Measurements from ENCODE around the gene SPATA7. TPM values are rescaled to one million over a fixed set of nuclear protein-coding genes. Genes with fewer than 3 reads are reported as not detected.
A peak's percentile ranks its signal among the peaks of the same experiment; 100 is the strongest.

Gene SPATA7
- total RNA-seq, 1 experiment from 2014 or later, result 3.4 TPM

- no peak for DNase-seq (ENCODE audit: low read depth)
Measured at GRCh38 chr14:88417594-88417993, 32.1 kb downstream of the SPATA7 start.

GRCh38 chr14:88420187-88420586 is 34.7 kb downstream of the SPATA7 start:
- DNase-seq (ENCODE audit: low read depth), result no peak

- DNase-seq (ENCODE audit: low read depth), result no peak
Measured at GRCh38 chr14:88421286-88421685, 35.8 kb downstream of the SPATA7 start.

GRCh38 chr14:88422047-88422446 is 36.6 kb downstream of the SPATA7 start:
- no peak for DNase-seq (ENCODE audit: low read depth)

GRCh38 chr14:88422919-88423650 is 37.6 kb downstream of the SPATA7 start:
- DNase-seq (ENCODE audit: low read depth), result peak; percentile 45

GRCh38 chr14:88424573-88424972 is 39.1 kb downstream of the SPATA7 start:
- no peak for DNase-seq (ENCODE audit: low read depth)

- DNase-seq (ENCODE audit: low read depth), result no peak
Measured at GRCh38 chr14:88426271-88426670, 40.8 kb downstream of the SPATA7 start.

GRCh38 chr14:88430976-88431375 is 45.5 kb downstream of the SPATA7 start:
- no peak for DNase-seq (ENCODE audit: low read depth)

- DNase-seq (ENCODE audit: low read depth), result no peak
Measured at GRCh38 chr14:88437658-88438057, 52.2 kb downstream of the SPATA7 start.

- DNase-seq (ENCODE audit: low read depth), result no peak
Measured at GRCh38 chr14:88439088-88439487, 53.6 kb downstream of the SPATA7 start.

- peak; percentile 7 for DNase-seq (ENCODE audit: low read depth)
Measured at GRCh38 chr14:88452231-88452630, 66.8 kb downstream of the SPATA7 start.

GRCh38 chr14:88454886-88455285 is 69.4 kb downstream of the SPATA7 start:
- no peak for DNase-seq (ENCODE audit: low read depth)

GRCh38 chr14:88463318-88463717 is 77.9 kb downstream of the SPATA7 start:
- DNase-seq (ENCODE audit: low read depth), result peak; percentile 17

GRCh38 chr14:88468406-88468805 is 82.9 kb downstream of the SPATA7 start:
- peak; percentile 54 for DNase-seq (ENCODE audit: low read depth)

GRCh38 chr14:88470542-88471440 is 85.3 kb downstream of the SPATA7 start:
- no peak for DNase-seq (ENCODE audit: low read depth)

- no peak for DNase-seq (ENCODE audit: low read depth)
Measured at GRCh38 chr14:88473791-88474190, 88.3 kb downstream of the SPATA7 start.

- no peak for DNase-seq (ENCODE audit: low read depth)
Measured at GRCh38 chr14:88476214-88476774, 90.8 kb downstream of the SPATA7 start.

GRCh38 chr14:88476825-88477224 is 91.4 kb downstream of the SPATA7 start:
- DNase-seq (ENCODE audit: low read depth), result no peak

- DNase-seq (ENCODE audit: low read depth), result no peak
Measured at GRCh38 chr14:88477513-88478250, 92.2 kb downstream of the SPATA7 start.

- no peak for DNase-seq (ENCODE audit: low read depth)
Measured at GRCh38 chr14:88478931-88479330, 93.5 kb downstream of the SPATA7 start.

GRCh38 chr14:88479574-88479987 is 94.1 kb downstream of the SPATA7 start:
- DNase-seq (ENCODE audit: low read depth), result no peak

GRCh38 chr14:88481059-88481458 is 95.6 kb downstream of the SPATA7 start:
- DNase-seq (ENCODE audit: low read depth), result no peak

All from Daoy (cell line).